Occipital lobe (tissue), 2 donors: ENCODE results near the gene MAPKAPK2. TPM values are rescaled to one million over a fixed set of nuclear protein-coding genes. Genes with fewer than 3 reads are reported as not detected.
A peak's percentile ranks its signal among the peaks of the same experiment; 100 is the strongest.
"Not testable (repeated sequence)": the region's sequence is repeated elsewhere in the genome, so short reads cannot be mapped to it uniquely, and the experiment has no call there.

Experiments
- DNase-seq: peaks from one replicate; lab custom pipeline; 2025; lab: John Stamatoyannopoulos, UW
- total RNA-seq: library from RNA; depleted of rRNA; stranded (reverse); fragments of >200 nt; gene quantifications from one replicate; pipeline ENCODE4 v1.2.3, GENCODE V29; 2014

Gene MAPKAPK2
- 8.1 TPM for total RNA-seq

DNA sequence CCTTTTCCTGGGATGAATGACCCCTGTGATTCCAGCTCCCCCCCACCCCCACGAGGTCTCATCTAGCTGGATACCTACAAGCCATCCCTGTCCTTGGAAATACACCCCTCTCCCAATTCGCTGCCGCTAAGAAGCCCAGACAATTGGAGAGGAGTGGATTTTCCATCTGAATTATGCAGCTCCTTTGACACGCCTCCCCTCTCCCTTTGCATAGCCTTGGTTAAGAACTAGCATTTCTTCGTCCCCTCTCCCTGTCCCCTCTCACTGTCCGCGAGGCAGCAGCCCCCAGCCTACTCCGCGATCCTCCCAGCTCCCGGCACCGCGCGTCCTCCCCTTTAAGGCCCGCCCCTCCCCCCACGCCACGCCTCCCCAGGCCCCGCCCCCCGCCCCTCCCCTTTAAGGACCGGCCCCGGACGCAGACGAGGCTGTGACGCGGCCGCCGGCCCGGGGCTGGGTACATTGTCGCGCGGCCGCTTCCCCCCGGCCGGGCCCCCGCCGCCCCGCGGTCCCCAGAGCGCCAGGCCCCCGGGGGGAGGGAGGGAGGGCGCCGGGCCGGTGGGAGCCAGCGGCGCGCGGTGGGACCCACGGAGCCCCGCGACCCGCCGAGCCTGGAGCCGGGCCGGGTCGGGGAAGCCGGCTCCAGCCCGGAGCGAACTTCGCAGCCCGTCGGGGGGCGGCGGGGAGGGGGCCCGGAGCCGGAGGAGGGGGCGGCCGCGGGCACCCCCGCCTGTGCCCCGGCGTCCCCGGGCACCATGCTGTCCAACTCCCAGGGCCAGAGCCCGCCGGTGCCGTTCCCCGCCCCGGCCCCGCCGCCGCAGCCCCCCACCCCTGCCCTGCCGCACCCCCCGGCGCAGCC, at the start of gene MAPKAPK2:
Gene MAPKAPK2, plus strand, starts transcription at position 428 of the 856 bp plus-strand sequence. Its CDS starts 325 bp downstream, at position 753.
- DNase-seq: peak; percentile 69

DNA sequence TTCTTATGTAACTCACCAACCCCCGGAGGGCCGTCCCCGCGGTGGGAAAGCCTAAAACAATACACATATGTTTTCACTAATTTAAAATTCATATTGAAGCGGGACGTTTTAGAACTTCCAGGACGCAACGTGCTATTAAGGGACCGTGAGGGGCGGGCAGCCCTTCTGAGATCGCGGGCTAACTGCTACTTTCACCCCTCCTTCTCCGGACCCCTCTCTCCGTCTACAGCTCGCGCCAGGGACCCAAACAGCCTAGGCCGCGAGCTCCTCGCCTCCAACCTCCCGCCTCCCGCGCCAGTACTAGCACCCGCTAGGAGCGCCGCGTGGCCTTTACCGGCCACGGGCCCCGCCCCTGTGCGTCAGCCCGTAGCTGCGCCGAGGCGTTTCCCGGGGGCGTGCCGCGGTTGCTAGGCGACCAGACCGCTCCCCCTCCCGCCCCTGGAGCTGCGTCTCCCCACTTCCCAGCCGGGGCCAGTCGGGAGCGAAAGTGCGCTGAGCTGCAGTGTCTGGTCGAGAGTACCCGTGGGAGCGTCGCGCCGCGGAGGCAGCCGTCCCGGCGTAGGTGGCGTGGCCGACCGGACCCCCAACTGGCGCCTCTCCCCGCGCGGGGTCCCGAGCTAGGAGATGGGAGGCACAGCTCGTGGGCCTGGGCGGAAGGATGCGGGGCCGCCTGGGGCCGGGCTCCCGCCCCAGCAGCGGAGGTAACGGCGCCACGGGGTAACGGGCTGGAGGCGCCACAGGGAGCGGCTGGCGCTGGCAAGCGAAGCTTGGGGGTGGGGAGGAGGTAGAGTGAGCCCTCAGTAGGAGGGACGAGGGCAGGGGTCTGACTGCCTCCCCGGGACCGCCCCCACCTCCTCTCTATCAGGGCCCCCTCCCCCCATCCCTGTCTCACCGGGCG, 49.4 kb upstream of the MAPKAPK2 start, which contains the start of gene DYRK3:
Gene DYRK3, plus strand, starts transcription at position 457 of the 898 bp plus-strand sequence. Its CDS starts 168 bp downstream, at position 625.
- peak; percentile 93 for DNase-seq

DNA sequence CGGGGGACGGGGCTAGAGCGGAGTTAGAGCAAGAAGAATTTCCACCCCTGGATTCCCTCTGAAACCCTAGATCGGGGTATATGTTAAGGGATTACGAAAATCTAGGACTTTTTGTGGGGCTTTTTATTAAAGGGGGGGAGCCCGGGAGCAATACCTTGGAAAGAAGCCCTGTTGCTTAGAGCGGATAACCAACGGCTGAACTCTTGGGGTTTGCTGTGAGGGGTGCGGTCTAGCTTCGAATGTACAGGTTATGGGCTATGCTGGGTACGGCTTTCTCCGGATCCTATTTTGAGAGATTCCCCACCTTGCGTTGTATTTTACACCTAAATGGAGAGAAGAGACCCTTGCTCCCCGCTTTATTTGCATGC, 48.7 kb upstream of the MAPKAPK2 start:
- no peak for DNase-seq

DNA sequence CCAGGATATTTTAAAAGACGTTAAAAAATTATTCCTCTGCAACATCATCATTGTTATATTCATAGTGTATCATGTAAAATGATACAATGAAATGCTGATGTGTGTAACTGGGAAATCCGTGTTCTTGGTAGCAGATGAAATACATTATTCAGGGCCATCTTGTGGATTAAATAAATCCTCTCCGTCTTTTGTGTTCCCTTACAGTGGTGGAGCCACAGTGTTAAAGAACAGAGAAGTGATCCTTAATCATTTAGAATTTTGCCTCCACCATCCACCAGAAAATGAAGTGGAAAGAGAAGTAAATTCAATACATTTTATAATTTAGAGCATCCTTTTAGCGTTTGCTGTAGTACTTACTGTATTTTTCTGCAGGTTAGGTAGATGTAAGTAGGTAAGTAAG, 48.0 kb upstream of the MAPKAPK2 start:
- DNase-seq: no peak

DNA sequence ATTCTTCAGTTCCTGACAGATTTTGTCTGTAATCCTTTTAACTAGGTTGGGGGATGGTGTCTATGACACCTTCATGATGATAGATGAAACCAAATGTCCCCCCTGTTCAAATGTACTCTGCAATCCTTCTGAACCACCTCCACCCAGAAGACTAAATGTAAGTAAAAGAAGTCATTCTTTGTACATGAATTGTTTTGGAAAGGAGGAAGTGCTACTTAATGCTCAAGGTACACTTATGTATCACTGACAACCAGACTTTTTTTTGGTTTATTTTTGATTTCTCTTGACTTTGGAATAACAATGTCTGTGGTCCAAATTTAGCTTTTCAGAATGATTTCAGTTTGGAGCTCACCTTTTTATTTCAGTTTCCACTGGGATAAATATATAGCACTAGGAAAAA, 47.1 kb upstream of the MAPKAPK2 start:
- DNase-seq: no peak

DNA sequence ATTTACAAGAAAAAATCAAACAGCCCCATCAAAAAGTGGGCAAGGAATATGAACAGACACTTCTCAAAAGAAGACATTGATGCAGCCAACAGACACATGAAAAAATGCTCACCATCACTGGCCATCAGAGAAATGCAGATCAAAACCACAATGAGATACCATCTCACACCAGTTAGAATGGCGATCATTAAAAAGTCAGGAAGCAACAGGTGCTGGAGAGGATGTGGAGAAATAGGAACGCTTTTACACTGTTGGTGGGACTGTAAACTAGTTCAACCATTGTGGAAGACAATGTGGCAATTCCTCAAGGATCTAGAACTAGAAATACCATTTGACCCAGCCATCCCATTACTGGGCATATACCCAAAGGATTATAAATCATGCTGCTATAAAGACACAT, 42.6 kb upstream of the MAPKAPK2 start:
- not testable (repeated sequence) for DNase-seq

DNA sequence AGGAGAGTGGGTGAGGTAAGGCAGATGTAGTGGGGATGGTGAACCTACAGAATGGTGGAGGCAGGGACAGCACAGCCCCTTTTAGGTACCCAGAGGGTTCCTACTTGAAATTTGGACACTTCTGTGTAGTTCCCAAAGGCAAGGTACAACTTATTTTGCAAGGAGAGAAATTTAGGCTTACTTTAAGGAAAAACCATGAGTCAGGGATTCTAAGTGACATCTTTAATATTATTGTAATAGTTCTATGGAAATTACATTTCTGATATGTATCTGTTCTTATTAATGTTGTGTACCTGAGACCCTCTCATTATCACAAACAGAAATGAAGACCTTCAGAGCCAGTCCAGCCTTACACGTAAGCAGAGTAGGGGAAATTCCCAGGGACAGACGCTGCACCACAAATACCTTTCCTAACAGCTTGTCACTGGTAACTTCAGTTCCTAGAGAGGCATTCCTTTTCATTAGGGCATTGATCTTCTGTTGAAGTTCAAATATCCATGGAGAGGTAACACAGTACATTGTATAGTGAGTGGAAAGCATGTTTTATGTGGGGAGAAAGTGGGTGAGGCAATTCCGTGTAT, 41.5 kb upstream of the MAPKAPK2 start:
- DNase-seq: no peak

DNA sequence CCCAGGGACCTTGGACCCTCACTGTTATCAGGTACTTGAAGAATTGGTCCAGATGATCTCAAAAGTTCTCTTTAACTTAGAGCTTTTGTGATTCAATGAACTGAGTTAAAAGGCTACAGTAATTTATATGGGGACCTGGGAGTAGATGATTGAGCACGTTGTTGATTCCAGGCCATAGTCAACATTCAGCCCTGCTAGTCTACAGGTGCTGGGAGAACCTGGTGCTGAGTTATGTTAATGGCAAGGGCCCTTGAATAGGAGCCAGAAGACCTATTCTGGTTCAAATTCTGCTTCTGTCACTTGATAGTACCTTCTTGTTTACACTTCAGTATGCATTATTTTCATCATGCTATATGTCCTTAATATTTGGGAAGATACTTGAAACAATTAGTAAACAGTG, 38.2 kb upstream of the MAPKAPK2 start:
- DNase-seq: no peak

DNA sequence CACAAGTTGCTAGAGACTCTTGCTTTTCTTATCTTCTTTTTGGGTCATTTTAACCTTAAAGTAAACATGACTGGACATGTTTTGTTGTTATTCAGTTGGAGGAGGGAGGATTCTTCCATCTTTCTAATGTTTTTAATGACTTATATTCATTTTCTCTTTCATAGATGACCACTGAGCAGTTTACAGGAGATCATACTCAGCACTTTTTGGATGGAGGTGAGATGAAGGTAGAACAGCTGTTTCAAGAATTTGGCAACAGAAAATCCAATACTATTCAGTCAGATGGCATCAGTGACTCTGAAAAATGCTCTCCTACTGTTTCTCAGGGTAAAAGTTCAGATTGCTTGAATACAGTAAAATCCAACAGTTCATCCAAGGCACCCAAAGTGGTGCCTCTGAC, 37.5 kb upstream of the MAPKAPK2 start:
- no peak for DNase-seq

DNA sequence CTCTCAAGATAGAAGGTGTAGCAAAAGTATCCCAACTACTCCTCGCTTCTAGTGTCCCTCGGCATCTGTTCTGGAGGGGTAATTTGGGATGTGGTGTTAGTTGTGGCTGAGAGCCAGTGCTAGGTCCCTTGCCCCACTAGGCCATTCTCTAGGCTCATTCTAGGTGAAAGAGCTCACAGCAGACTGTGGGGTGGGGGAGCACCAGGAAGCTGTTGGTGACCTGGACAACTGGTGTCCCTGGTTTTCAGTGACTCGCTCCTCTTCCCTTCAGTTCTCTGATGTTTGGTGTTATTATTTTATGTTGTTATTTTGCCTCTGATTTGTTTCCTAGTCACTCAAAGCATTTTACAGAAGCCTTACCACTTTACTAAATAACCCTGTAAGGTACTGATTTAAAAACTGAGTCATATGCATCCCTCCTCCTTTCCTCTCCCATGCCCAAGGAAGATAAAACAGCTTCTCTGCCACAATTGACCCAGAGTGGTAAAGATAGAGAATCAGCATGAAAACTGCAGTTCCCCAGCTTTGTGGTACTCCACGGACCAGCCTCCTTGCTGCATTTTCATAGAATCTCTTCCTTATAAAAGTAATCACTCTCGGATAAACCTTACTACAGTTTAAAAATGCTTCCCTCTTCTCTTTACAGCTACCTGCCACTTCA, 35.3 kb upstream of the MAPKAPK2 start:
- no peak for DNase-seq

DNA sequence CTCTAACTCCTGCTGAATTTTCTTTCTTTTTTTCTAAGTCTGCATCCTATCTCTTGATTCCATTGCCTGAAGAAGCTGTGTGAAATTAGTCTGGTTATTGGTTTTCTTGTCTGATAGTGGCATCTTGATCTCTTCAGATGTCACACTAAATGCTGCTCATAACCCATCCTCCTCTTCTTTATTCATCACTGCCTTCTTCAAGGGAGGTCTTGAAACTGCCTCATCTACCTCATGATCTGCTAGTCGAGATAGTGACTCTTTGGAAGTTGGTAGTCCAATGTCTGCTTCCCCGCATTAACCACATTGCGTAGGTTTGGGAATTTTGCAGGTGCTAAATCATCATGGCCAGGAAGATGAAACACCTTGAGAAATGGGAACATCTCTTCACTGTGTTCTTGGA, 33.7 kb upstream of the MAPKAPK2 start:
- no peak for DNase-seq

DNA sequence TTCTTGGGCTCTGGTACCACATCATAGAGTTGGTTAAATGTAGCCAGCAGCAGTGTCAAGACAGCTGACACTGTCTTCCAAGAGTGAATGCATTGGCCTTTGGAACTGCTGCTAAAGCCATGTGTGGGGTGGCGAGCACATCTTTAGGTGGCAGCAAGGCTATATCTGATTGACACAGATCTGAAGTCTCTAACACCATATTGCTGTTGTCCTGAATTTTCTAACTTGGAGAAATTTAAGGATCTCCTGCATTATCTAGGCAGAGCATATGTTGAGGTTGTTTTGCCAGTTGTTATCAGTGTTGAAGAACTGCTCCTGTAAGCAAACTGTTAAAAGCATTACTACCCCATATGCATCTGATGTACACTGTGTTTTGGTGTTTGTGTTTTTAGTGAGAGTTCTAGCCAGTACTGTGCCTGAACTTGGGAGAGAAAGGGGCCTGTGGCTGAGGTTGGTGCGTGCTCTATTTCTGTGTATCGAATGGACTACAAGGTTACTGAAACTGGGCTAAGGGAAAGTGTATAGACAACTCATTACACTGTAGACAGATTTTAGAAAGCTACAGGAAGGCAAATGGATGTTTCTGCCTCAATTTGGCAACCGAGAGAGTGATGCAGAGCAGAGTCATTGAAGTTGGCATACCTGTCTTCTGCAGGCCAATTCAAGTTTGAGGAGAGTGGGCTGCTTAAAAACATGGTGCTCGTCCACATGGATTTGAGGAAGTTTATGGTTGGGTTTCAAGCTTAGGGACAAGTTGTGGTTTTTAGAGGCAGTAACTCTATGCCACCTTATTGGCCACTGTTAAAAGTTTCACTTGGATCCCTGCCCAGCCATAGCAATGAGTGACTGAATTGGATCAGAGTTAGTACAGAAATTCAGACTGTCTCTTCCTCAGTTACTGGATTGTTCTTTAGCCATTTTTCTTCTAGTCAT, 32.5 kb upstream of the MAPKAPK2 start:
- DNase-seq: no peak

DNA sequence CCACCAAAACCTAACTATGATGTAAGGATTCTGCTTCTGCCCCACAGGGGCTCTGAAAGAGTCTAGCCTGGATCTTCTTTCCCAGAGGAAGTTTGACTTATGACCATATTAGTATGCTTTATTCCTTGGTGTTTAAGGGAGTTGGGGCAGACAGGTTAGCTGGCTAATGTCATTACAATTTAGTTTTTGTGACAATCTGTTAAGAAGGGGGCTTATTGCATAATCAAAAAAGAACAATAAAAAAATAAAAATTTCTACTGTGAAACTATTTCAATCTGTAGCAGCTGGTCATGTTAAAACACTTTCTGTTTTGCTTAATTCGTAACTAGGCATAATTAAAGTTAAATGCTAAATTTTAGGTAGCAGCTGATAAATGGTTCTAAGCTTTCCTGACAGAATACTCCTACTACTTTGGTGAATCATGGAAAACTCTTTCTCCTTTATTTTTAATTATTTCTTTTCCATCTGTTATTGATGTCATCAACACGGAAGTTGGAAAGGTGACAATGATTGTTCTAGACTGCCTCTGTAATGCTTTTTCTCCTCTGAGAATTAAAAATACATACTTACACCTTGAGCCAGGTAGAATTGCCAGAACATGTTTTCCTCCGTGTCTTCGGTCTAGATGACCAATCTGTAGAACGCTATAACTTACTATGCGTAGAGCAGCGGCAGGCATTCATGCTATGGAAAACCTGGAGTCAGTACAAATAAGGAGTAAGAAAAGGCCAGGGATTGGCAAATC, 30.8 kb upstream of the MAPKAPK2 start:
- no peak for DNase-seq

DNA sequence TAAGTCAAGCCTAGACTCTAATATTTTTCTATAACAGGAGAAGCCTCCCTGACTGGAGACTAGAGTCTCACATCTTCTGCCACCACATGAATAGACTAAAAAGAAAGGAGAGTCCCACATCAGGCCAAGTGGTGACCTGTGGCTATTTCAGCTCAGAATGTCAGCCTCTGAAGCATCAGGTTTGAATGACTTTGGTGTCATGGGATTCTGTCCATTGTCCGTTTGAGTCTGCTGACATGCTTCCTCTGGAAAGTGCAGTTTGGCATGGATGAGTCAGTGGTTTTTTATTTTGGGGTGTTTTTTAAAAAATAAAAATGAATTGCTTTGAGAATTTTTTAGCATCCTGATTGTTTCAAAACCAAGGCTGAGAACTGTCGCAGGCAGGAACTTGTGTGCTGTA, 29.9 kb upstream of the MAPKAPK2 start:
- DNase-seq: no peak

DNA sequence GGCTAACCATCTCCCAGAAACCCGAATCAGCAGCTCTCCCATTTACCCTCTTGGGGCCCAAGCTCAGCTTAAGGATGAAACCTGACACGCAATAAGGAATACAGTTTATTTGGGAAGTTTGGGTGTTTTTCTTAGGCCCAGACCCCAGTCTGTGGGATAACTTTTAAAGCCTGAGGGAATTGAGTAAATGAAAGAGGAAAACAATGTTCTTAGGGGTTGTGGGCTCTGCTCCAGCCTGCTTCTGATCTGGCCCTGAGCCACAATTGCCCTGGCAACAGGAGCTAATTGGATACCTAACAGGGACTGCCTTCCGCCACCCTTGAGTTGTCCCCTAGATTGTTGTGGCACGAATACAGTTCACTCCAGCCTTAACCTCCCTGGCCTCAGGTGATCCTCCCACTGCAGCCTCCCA, 29.2 kb upstream of the MAPKAPK2 start:
- DNase-seq: no peak

DNA sequence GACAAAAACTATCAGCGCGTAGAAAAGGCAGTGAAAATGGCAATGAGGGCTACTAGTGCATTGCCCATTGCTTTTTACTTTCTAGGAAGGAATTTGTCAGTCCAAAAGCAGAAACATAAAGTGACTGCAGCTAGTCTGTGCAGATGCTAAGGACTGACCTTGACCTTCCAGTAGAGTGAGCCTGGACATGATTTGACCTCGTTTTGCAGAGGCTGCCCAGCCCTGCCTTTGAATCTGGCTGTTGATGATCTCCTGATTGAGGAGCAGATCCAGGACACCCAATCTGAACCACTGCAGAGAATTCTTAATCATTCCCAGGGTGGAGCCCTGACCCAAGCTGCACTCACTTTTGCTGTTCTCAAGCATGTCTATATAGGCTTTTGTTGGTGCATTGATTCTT, 27.8 kb upstream of the MAPKAPK2 start:
- no peak for DNase-seq

DNA sequence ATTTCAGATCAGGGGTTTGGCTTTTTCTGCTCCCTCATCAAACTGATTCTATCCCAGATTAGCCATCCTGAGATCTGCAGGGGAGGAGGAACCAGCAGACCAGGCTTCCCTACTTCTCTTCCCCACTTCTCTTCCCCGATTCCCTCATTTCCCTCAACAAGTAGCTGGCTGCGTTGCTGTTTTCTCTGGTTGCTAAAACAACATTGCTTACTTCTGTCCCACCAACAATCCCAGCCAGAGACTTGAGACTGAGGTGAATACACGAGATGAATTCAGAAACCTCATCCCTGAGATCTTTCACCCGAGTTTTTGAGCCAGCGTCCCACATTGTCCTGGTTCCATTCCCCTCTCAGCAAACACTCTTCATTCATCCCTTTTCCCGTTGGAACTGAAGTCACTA, 27.0 kb upstream of the MAPKAPK2 start:
- no peak for DNase-seq

DNA sequence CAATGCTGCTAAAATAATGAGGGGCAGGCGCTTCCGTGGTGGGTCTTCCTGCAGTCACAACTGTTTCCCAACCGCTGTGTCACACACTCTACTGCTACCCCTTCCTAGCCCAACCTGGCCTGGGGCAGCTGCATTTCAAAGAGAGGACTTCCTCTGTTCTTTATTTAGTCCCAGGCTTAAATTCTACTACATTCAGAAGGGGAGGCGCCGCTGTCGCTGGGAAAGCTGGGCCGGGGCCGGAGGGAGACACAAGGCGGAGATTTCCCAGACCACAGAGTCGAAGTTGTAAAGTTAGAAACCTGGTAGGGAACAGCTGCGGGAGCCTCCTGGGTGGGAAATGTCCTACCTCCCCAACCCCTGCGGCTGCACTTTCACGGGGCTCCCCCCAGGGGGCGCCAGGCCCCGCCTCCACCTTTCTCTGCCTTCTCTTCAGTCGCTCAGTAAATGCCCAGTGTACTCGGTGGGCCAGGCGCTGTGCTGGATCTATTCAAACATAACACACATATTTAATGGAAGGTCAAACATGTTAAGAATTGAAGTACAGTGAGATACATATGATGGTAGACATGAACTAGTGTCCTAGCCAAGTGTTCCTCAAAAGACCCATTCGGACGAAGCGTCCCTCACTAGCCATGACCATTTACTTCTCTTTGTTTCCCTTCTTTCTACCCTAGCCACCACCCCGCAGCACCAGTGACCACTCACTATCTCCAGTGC, 26.3 kb upstream of the MAPKAPK2 start:
- no peak for DNase-seq

DNA sequence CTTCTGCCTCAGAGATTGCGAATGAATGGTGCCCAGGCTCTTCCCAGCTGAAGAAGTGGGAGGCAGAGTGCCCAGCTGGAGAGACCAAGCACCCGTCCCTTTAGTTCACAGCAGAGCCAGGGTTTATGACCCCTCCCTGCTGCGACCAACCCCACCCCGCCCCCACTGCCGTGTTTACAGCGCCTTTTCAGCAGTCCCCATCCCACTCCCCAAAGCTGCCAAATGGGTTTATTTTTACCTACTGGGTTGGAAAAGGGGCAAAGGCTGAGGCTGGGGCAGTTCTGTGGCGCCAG, 25.8 kb upstream of the MAPKAPK2 start:
- DNase-seq: no peak
